NOMO-1 treated with DMSO at 0.1 percent for 48 hours (cell line): ENCODE data around the gene FSTL4.

ENCODE experiments used
- DNase-seq: peaks from one replicate; lab custom pipeline; 2025; ENCODE audit not compliant: unreplicated experiment; lab: John Stamatoyannopoulos, UW

Gene FSTL4

DNA sequence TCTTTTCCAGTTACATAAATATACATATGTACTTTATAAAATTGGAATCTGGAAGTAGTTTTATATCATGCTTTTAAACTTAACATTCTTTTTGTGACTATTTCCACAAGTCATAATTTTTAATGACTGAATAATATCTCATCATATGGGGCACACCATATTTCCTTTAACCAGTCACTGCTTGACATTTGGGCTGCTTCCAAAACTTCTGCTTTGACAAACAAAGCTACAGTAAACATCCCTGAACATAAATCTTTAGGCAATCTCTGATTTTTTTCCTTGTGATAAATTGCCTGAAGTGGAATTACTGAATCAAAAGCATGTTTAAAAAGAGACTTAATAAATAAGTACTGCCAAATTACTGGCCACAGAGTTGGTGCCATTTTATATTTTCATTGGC is 178.0 kb downstream of the FSTL4 start:
- DNase-seq = no peak

DNA sequence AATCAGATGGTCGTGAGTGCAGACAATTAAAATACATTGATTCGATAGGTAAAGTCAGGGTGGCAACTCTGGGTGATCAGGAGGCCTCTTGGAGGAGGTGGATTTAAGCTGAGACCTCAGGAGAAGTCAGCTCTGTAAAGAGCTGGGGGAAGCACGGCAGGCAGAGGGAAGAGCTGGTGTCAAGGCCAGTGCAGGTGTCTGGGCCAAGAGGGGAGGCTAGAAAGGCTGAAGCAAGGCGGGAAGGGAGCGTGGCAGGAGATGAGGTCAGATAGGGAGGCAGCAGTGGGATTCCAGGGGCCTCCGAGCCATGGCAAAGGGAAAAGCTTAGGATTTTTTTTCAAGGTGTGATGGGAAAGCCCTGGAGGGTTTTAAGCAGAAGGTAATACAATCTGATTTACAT is 178.7 kb downstream of the FSTL4 start:
- DNase-seq = no peak

DNA sequence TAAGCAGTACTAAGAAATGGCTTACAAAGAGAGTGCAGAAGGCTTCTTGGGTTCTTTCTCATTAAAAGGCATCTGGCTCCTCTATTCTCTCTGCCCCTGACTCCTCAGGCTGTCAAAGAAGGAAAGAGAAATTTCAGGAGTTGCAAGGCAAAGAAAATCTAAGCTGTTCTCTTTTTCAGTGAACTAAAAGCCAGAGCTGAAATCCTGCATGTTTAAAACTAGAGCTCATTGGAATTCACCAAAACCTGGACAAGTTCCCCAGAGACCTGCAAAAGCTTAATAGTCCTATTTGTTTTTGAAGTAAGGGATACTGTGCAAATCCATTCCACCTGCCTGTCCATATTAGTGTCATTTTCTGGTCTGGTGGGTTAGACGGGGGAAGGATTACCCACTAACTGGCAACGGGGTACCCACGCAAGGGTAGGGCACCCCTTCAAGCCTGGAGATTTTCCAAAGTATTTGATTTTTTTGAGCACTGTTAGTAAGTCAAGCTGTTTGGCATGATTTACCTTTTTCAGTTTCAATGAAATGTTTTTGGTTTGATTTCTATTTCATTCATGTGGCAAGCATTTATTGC is 179.3 kb downstream of the FSTL4 start:
- DNase-seq = no peak

DNA sequence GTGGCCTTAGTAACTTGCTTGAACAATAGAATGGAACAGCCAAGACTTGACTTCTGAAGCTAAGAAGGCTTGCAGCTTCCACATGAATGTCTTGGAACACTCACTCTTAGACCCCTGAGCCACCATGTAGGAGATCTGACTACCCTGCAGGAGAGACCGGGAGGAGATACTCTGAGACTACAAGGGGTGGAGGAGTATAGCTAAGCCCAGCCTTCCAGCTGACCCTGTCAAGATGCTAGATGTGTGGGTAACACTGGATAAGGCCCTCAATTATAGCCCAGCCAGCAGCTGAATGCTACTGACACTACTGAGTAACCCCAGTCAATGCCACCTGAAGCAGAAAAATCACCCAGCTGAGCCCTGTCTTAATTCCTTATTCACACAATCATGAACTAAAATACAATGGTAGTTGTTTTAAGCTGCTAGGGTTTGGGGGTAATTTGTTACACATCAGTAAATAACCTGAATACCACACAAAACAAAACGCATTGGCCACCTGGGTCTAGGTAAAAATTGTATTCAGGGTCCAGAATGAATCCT is 180.9 kb downstream of the FSTL4 start:
- no peak for DNase-seq

DNA sequence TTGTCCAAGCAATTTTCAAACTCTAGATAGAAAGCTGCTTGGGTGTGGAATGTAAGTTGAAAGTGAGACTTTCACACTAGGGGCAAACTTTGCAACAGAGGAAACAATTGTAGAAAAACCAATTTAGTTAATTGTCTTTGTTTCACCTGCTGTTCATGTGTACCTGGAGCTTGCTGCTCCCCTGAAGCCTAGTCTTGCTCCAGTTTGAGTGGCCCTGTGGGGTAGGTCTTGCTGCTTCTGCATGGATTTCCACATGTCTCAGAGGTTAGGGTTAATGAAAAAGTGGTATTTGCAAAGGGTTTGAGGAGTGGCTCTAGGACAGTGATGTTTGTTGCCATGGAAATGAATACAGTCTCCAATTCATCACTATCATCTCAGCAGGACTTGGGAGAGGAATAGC is 182.2 kb downstream of the FSTL4 start:
- no peak for DNase-seq

DNA sequence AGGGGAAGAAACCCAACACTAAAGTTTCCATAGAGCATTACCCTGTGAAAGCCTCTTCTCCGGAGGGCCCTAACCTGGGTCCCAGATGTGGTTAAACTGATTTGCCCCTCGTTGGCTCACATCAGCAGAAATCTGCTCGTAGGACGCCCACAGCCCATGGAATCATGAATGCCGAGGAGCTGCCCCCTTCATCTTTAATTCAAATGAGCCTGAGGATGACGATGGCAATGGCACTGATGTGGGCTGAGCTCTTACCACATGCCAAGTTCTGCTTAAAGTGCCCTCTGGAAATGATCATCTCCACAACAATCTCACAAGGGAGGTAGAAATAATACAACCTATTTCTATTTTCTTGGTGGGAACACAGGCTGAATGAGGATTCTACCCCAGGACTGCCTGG is 183.3 kb downstream of the FSTL4 start:
- DNase-seq = no peak

DNA sequence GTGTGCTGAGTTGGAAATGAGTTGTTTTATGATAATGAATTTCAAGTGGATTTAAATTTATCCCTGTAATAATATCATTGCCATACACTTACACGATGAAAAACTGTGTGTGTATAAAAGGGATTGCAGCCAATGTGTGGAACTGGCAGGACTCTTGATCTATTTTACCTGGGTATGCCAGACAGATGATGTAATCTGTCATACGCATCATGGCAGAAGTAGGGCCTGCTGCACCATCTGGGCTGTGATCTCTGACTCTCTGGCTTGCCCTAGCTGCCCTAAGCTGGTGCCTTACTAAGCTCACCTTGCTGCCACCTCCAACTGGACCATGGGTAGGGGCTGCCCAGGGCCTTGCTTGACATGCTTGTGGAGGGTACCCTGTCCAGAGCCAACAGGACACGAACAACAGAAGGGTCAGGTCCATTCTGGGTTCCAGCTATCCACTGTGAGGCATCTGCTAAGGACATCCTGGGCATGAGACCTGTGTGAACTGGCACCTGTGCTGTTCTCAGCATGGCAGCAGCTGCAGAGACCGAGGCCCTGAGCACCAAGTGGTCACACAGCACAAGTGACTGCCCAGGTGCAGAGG is 184.2 kb downstream of the FSTL4 start:
- DNase-seq = no peak

DNA sequence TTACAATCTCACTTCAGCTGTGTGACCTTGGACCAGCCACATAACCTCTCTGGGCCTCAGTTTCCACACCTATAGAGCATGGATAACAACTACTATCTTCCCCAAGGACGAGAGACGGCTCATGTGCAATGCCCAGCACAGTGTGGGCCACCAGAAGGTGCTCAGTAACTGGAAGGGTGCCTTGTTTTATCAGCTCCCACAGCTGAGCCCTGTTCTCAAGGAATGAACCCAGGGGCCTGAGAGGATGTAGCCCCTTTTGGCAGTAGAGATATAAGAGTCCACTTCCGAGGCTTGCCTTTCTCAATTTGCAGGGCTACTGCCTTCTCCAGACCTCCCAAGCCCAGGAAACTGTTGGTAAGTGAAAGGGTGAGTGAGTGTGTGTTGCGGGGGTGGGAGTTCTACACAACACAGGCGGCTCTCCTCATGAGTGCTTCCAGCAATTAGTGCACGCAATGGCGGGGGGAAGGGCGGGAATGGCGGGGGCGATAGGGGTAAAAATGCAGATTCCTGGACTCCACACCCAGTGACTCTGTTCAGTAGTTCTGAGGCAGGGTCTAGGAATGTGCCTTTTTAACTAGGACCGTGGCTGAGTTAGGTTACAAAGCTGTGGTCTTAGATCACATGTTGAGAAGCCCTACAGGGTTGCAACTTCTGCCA is 185.1 kb downstream of the FSTL4 start:
- DNase-seq = no peak

DNA sequence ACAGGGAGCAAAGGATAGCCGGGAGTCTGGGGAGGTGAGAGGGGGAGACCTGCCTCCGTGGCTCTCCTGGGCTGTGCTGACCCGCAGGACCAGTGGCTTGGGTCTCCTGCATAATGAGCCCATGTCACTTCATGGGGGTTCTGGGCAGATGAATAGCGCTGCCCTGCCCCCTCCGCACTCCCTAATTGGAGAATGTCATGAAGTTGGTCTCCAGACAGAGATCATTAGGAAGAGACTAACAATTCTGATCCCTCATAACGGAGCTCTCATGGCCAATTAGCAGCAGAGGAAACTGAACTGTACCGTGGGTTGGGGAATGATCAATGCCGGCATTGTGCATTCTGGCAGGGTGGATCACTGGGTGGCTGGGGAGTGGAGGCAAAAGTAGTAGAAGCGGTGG is 186.1 kb downstream of the FSTL4 start:
- DNase-seq = no peak

DNA sequence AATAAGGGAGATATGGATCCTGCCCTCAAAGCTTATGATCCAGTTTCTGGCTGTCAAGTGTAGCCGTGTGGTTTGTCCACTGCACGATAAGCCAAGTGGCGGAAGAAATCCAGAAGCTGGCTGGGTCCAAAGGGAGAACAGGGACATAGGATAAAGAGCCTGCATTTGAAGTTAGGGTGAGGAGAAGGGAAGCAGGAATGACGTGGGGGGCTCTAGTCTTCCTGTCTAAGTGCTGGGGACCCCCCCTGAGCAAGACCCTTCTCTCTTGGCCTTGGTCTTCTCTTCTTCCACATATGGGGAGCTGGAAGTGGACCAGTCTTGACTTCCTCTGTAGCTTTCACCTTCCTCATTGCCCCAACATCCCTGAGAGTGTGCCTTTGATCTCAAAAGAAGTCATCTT is 186.6 kb downstream of the FSTL4 start:
- DNase-seq = no peak

DNA sequence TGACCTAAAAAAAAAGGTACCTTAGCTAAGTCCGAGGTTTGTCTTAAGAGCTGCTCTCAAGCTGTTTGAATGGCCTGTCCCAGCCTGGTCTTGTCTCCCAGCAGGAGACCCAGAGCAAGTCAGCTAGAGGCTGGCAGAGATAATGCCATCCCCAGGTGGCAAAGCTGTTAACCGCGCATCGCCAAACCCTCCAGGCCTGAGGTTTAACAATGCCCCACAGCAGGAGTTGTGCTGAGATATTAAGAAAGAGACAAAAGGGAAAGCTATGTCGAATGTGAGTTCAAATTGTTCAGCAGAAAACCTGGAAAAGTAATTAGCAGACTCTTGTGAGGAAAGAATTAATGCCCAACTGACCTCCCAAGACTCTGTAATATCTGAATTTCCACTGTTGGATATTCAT is 187.1 kb downstream of the FSTL4 start:
- no peak for DNase-seq

DNA sequence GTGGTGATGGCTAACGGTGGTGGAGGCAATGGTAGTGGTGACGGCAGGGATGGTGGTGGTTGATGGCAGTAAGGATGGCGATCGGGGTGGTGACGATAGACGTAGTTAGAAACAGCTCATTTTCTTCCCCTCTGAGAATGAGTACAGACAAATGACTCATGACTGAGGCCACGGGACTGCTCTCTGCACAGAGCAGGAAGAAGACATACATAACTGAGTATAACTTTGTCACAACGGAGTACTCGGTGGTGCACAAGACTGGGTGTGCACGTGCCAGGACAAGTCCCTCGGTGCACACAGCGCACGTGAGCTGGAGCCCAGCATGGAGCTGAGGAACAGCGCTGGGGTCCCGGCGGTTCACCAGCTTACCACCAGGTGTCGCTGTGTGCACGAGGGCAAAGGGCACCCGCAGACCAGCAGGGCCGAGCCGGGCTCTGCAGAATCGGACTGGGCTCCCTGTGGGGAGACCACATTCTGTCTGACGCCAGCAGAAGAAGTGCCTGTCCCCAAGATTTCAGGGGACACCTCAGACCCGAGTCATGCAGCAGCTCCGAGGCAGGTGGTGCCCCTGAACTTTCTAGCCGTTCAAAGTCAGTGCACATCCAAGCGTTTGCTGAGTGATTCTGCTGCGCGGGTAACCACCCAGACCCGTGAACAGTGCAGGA is 188.6 kb downstream of the FSTL4 start:
- DNase-seq = peak; percentile 63

DNA sequence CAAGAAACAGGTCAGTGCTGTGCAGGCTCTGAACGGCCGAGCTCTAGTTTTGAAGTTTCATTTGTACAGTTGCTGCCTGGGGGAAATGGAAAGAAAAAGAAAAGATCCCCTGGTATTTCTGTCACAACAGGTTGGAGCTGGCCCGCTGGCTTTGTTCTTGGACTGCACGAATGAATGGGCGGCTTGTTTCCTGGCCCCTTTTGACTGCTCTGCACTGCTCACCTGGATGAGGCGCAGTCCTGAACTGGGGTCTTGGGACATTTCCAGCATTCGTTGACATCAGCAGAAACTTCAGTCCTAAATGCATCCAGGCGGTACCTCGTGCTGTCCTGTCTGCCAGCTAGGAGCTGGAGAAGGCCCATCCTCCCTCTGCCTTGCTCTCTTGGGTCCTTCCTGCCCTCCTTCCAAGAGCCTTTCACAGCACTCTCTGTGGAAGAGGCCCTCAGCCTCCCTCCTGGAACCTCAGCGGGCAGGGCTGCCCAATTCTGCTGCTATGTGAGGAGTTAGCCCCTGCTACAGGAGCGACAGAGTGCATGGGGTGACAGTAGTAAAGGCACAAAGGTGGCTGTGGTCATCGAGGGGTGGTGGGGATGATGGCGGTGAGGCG is 189.2 kb downstream of the FSTL4 start:
- no peak for DNase-seq

DNA sequence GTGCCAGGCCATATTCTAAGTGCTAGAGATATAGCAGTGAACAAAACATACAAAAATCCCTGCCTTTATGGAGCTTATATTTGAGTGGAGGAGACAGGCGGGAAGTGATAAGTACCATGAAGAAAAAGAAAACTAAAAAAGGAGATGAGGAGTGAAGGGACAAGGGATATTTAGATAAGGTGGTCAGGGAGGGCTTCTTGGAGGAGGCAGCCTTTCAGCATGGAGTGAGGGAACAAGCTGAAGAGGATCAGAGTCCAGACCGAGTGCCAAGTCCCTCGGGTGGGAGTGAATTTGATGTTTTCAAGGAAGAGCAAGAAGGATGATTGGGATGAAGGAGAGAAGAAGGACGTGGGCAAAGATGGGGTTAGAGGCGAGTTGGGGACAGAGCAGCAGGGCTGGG is 190.5 kb downstream of the FSTL4 start:
- no peak for DNase-seq

DNA sequence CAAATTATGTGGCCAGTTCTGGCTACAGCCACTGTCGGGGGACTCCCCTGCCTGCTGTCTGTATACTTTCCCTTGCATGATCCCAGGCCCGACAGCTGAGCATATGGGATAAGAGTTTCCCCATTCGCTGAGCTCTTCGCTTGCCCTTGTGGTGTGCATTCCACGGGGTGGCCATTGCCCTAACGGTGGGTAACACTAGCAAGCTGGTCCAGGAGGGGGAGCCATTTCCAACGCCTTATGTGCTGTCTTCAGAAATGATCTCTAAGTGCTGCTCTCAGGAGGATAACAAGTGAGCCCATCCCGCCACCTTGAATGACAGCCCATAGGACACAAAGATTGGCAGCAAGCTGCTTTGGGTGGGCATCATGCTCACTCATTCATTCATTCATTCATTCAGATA is 190.9 kb downstream of the FSTL4 start:
- DNase-seq = peak; percentile 34

DNA sequence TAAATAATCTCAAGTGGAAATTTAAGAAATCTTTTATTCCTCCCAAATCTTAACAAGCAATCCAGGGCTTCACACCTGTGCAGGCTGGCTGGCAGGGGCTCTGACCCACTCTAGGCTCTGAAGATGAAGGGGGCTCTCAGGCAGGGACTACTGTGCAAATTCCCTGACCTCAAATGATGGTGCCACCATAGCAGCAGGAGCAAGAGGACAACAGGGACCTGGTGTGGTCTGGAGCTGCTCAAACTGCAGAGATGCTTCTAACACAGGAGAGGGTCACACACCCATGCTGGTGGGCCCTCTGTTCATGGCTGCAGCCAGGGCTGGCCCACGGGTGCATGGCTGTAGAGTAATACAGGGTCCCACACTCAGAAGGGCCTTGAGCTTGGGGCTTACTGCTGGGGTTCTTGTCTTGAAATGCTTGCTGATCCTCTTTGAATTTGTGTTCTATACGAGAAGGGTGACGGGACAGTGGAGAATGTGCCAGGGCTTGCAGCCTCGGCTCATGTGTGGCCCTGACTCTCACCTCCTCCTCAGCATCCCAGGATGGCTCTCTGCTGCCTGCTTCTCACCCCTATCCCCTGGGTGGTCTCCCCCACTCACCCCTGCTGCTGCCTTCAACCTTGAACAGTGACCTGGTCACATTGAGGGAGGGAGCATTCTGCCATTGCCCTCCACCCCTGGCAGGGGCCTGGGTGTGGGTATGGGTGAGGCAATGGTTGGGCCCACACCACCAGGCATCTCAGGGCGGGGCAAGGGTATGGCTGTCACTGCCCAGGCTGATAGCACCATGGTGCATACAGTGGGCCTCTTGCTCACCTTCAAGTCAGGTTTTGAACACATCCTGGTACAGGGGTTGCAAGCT is 191.7 kb downstream of the FSTL4 start:
- DNase-seq = no peak

DNA sequence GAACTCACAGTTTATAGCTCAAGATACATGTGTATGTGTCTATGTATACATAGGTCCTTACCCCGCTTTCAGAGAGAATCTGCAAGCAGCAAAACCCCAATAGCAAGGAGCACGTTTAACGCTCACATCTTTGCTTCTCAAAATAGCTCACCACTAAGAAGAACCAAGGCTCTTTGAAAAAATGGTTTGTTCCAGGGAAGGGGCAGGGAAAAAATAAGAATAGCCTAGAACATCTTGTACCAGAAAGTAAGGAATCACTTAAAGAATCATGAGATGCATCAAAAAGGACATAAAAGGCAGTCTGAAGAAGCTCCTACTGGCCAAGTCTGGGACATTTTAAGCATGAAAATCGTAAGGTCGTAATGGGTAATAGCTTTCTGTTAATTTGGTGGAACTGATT is 196.4 kb downstream of the FSTL4 start:
- DNase-seq = no peak

DNA sequence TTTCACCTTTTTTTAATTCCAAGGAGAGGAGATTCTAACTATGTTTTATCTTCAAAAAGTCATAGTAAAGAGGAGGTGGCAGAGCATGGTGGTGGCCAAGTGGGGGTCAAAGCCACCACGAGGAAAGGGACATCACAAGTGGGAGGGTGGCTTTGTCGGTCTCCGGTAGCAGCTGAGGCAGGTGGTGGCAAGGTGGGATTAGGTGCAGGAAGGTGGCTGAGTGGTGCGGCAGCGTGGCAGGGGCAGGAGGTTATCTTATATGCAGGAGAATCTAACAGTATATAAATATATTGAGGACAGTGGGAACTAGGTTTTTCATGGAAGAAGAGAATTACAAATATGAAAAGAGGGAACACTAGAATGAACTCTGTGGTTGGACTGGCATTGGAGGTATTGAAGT is 196.8 kb downstream of the FSTL4 start:
- no peak for DNase-seq

DNA sequence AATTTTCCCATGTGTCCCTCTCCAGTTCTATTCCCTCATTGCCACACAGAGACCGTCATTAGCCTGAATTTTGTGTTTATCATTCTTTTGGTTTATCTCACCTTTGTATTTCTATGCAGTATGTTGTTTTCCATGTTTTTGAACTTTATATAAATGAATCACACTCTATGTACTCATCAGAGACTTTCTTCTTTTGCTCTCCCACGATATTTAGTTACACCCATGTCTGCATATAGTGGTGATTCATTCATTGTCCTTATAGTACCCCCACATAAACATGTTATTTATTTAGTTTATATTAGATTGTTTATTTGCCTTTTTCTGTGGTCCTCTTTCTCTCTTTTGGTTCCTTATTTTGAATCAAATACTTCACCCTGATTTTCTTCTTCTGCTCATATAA is 199.7 kb downstream of the FSTL4 start:
- no peak for DNase-seq

DNA sequence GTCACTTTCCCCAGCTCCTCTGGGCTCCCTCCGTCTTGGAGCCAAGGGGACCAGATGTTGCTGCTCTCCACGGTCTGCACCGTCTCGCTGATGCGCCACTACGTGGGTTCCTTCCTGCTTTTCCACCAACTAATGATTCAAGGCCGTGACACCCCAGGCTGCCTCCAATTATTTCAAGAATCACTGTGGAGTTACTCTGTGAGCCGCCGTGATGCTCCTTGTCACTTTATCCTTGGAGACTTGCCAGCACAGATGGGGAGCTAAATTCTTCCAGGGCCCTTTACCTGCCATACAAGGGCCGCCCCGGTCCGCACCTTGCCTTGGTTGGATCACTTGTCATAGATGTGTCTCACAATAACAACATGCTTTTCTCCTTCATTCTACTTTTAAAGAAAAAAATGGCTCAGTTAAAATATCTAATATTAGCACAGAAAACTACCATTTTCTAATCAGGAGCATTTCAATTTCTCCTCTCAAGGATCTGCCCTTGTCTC is 202.0 kb downstream of the FSTL4 start:
- no peak for DNase-seq
